ENCODE measurements around the gene FOXC1.

DNA sequence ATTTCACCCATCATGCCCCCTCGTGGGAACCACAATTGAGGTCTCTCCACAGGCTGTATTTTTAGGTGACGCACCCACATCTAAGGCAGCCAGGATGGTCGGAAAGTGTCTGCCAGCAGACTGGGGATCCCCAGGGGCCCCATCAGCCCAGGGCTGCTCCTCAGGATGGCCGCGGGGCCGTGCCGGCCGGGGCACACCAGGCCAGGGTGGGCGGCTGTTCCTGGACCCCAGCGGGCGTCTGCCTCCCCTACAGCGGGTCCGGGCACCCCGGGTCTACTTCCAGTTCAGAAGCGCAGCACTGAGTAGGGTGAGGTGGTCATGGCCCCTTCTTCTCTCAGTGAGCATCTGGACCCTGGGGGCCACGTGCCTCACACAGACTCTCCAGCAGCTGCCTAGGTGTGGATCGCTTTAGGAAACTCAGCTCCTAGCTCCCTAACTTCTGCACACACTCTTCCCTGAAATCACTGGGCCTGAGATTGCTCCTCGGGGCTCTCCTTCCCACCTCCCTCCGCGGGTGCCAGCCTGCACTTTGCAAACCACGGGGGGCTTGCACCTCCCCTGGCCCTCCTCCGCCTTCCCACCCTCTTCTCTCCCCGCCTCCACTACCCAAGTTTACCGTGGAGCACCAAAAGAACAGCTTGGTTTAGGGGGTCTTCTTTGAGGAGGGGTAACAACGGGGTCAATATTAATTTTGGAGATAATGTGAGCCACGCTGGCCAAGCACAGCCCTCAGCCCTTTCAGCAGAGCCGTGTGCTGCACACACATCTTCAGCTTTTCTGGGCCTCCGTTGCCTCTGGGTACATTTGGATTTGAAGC is 14.2 kb upstream of the FOXC1 start:
- TF ChIP-seq ESRRA (IDR thresholded peaks at IDR 0.05; ENCODE audit: borderline replicate concordance, low read length), result no peak
- no peak for TF ChIP-seq EHF (CRISPR knock-in tag; IDR thresholded peaks at IDR 0.05)
- TF ChIP-seq, protein P1, sequence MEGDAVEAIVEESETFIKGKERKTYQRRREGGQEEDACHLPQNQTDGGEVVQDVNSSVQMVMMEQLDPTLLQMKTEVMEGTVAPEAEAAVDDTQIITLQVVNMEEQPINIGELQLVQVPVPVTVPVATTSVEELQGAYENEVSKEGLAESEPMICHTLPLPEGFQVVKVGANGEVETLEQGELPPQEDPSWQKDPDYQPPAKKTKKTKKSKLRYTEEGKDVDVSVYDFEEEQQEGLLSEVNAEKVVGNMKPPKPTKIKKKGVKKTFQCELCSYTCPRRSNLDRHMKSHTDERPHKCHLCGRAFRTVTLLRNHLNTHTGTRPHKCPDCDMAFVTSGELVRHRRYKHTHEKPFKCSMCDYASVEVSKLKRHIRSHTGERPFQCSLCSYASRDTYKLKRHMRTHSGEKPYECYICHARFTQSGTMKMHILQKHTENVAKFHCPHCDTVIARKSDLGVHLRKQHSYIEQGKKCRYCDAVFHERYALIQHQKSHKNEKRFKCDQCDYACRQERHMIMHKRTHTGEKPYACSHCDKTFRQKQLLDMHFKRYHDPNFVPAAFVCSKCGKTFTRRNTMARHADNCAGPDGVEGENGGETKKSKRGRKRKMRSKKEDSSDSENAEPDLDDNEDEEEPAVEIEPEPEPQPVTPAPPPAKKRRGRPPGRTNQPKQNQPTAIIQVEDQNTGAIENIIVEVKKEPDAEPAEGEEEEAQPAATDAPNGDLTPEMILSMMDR (IDR thresholded peaks at IDR 0.05), result no peak
- TF ChIP-seq, protein P2, sequence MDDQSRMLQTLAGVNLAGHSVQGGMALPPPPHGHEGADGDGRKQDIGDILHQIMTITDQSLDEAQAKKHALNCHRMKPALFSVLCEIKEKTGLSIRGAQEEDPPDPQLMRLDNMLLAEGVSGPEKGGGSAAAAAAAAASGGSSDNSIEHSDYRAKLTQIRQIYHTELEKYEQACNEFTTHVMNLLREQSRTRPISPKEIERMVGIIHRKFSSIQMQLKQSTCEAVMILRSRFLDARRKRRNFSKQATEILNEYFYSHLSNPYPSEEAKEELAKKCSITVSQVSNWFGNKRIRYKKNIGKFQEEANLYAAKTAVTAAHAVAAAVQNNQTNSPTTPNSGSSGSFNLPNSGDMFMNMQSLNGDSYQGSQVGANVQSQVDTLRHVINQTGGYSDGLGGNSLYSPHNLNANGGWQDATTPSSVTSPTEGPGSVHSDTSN (IDR thresholded peaks at IDR 0.05), result no peak
- no peak for TF ChIP-seq RAD21 (conservative IDR thresholded peaks at IDR 0.05 in 1 of 2, IDR thresholded peaks at IDR 0.05 in 1 of 2)
